Neural cell (in vitro differentiated cells): ENCODE data around the gene CD180. TPM values are rescaled to one million over a fixed set of nuclear protein-coding genes. Genes with fewer than 3 reads are reported as not detected.

Experiments used
- H2AFZ ChIP-seq: fragments of 200-600, 300-800 bp; sonication (generic), shearing (Covaris generic); 2 replicates; pipeline ENCODE4 v1.6.0; 2014; ENCODE audit warnings: low read depth, mild to moderate bottlenecking, antibody characterized with exemption, low read length, moderate library complexity
- H3F3A ChIP-seq: fragments of 200-600 bp; shearing (Covaris generic); 2 replicates; pipeline ENCODE4 v1.6.1; 2016; ENCODE audit warnings: mild to moderate bottlenecking, moderate library complexity, mixed read lengths, antibody characterized with exemption, low read length; ENCODE audit not compliant: insufficient read depth, poor library complexity, severe bottlenecking
- H3K27ac ChIP-seq: fragments of 200-600, 300-800 bp; sonication (generic), shearing (Covaris generic); 2 replicates; pipeline ENCODE4 v1.5.1; 2014; ENCODE audit warnings: mild to moderate bottlenecking, low read length, moderate library complexity
- H3K27me3 ChIP-seq: fragments of 300-800, 200-600 bp; sonication (generic), shearing (Covaris generic); 2 replicates; pipeline ENCODE4 v1.6.0; 2014; ENCODE audit warnings: mild to moderate bottlenecking, low read depth, low read length, moderate library complexity; ENCODE audit not compliant: insufficient read depth
- H3K36me3 ChIP-seq: fragments of 300-800, 200-600 bp; sonication (generic), shearing (Covaris generic); 2 replicates; pipeline ENCODE4 v1.5.1; 2014; ENCODE audit warnings: mild to moderate bottlenecking, antibody characterized with exemption, low read length, moderate library complexity; ENCODE audit not compliant: insufficient read depth
- H3K4me2 ChIP-seq: fragments of 300-800, 200-600 bp; sonication (generic), shearing (Covaris generic); 2 replicates; pipeline ENCODE4 v1.6.0; 2014; ENCODE audit warnings: mild to moderate bottlenecking, low read length
- H3K4me3 ChIP-seq: fragments of 300-800, 200-600 bp; sonication (generic), shearing (Covaris generic); 2 replicates; pipeline ENCODE4 v1.5.1; 2014; ENCODE audit warnings: mild to moderate bottlenecking, low read length, moderate library complexity
- H3K79me2 ChIP-seq: fragments of 200-600 bp; shearing (Covaris generic); replicated peaks from 2 replicates; pipeline ENCODE4 v1.6.0; 2014; ENCODE audit warnings: mild to moderate bottlenecking, low read length, moderate library complexity; ENCODE audit not compliant: insufficient read depth
- H3K9ac ChIP-seq: fragments of 300-800, 200-600 bp; sonication (generic), shearing (Covaris generic); 2 replicates; pipeline ENCODE4 v1.6.1; 2016; ENCODE audit warnings: mild to moderate bottlenecking, low read length, mixed read lengths
- H3K9me2 ChIP-seq: fragments of 200-600 bp; shearing (Covaris generic); 2 replicates; pipeline ENCODE4 v1.6.1; 2016; ENCODE audit warnings: mild to moderate bottlenecking, low read length, mixed read lengths; ENCODE audit not compliant: insufficient read depth
- H3K9me3 ChIP-seq: fragments of 200-600, 300-800 bp; sonication (generic), shearing (Covaris generic); 2 replicates; pipeline ENCODE4 v1.6.1; 2016; ENCODE audit warnings: mild to moderate bottlenecking, mixed run types, low read length, moderate library complexity, mixed read lengths
- H4K20me1 ChIP-seq: fragments of 200-600 bp; shearing (Covaris generic); 2 replicates; pipeline ENCODE4 v1.6.1; 2016; ENCODE audit warnings: mild to moderate bottlenecking, mixed run types; ENCODE audit not compliant: insufficient read depth
- EP300 ChIP-seq: fragments of 450-650 bp; conservative IDR thresholded peaks from 2 replicates; pipeline ENCODE4 v1.6.1; 2014; ENCODE audit warnings: antibody characterized with exemption, mild to moderate bottlenecking, moderate library complexity; ENCODE audit not compliant: poor library complexity, severe bottlenecking
- EZH2 ChIP-seq: fragments of 200-600, 300-800 bp; shearing (Covaris generic), sonication (generic); IDR thresholded peaks from 2 replicates; pipeline ENCODE4 v1.6.1; 2014; ENCODE audit warnings: antibody characterized with exemption, low read length, borderline replicate concordance, mild to moderate bottlenecking; ENCODE audit not compliant: insufficient read depth, poor library complexity, severe bottlenecking
- MXI1 ChIP-seq: fragments of 450-650 bp; conservative IDR thresholded peaks from 2 replicates; pipeline ENCODE4 v1.6.1; 2014; ENCODE audit warnings: antibody characterized with exemption, mild to moderate bottlenecking; ENCODE audit not compliant: poor library complexity, severe bottlenecking
- POLR2AphosphoS5 ChIP-seq: IDR thresholded peaks from 2 replicates; pipeline ENCODE4 v1.6.1; 2012
- RAD21 ChIP-seq: fragments of 450-650 bp; conservative IDR thresholded peaks from 2 replicates; pipeline ENCODE4 v1.6.1; 2014; ENCODE audit warnings: antibody characterized with exemption, mild to moderate bottlenecking, moderate library complexity
- SMC3 ChIP-seq: fragments of 450-650 bp; conservative IDR thresholded peaks from 2 replicates; pipeline ENCODE4 v1.6.1; 2014; ENCODE audit warnings: antibody characterized with exemption, mild to moderate bottlenecking, moderate library complexity; ENCODE audit not compliant: poor library complexity
- TAF1 ChIP-seq: IDR thresholded peaks from 2 replicates; pipeline ENCODE4 v1.6.1; 2012; ENCODE audit warnings: low read depth
- polyA plus RNA-seq: library from polyadenylated mRNA; depleted of rRNA; stranded (reverse); fragments of >200 nt; gene quantifications from 2 replicates; pipeline ENCODE4 v1.2.3, GENCODE V29; 2014
- TF ChIP-seq, protein P1 (sequence below): IDR thresholded peaks from 2 replicates; pipeline ENCODE4 v1.6.1; 2012; ENCODE audit warnings: borderline replicate concordance
- TF ChIP-seq, protein P2 (sequence below): fragments of 450-650 bp; IDR thresholded peaks from 2 replicates; pipeline ENCODE4 v1.5.1; 2014; ENCODE audit warnings: antibody characterized with exemption, mild to moderate bottlenecking, moderate library complexity; ENCODE audit not compliant: poor library complexity, severe bottlenecking

Gene CD180
- polyA plus RNA-seq, 1 donor from 2014 or later: not detected

DNA sequence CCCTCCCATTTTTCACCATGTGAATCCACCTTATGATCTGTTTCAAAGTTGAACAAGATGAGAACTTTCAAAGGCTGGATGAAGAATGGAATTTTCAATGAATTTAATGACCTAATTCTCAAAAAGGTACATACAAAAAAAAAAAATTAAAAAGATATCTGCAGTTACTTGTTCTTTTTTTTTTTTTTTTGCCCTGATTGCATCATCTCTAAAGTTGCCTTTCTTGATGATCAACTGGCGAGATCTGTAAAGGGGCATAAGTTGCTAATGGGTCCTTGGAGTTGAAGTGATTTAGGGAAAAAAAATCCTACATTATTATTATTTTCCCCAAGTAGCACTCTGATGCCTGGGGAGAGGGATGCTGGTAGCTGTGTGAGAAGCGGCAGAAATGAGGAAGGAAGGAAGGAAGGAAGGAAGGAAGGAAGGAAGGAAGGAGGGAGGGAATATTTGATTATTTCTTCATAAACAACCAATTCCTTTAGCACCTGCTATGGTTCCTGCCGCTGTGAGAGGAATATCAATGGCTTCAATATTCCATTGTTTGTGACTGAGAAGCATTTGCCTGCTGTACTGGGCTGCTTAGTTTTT is 48.8 kb upstream of the CD180 start:
- TF ChIP-seq EP300: no peak
- TF ChIP-seq SMC3: no peak
- no peak for TF ChIP-seq EZH2
- TF ChIP-seq, protein P1, sequence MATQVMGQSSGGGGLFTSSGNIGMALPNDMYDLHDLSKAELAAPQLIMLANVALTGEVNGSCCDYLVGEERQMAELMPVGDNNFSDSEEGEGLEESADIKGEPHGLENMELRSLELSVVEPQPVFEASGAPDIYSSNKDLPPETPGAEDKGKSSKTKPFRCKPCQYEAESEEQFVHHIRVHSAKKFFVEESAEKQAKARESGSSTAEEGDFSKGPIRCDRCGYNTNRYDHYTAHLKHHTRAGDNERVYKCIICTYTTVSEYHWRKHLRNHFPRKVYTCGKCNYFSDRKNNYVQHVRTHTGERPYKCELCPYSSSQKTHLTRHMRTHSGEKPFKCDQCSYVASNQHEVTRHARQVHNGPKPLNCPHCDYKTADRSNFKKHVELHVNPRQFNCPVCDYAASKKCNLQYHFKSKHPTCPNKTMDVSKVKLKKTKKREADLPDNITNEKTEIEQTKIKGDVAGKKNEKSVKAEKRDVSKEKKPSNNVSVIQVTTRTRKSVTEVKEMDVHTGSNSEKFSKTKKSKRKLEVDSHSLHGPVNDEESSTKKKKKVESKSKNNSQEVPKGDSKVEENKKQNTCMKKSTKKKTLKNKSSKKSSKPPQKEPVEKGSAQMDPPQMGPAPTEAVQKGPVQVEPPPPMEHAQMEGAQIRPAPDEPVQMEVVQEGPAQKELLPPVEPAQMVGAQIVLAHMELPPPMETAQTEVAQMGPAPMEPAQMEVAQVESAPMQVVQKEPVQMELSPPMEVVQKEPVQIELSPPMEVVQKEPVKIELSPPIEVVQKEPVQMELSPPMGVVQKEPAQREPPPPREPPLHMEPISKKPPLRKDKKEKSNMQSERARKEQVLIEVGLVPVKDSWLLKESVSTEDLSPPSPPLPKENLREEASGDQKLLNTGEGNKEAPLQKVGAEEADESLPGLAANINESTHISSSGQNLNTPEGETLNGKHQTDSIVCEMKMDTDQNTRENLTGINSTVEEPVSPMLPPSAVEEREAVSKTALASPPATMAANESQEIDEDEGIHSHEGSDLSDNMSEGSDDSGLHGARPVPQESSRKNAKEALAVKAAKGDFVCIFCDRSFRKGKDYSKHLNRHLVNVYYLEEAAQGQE: no peak
- TF ChIP-seq, protein P2, sequence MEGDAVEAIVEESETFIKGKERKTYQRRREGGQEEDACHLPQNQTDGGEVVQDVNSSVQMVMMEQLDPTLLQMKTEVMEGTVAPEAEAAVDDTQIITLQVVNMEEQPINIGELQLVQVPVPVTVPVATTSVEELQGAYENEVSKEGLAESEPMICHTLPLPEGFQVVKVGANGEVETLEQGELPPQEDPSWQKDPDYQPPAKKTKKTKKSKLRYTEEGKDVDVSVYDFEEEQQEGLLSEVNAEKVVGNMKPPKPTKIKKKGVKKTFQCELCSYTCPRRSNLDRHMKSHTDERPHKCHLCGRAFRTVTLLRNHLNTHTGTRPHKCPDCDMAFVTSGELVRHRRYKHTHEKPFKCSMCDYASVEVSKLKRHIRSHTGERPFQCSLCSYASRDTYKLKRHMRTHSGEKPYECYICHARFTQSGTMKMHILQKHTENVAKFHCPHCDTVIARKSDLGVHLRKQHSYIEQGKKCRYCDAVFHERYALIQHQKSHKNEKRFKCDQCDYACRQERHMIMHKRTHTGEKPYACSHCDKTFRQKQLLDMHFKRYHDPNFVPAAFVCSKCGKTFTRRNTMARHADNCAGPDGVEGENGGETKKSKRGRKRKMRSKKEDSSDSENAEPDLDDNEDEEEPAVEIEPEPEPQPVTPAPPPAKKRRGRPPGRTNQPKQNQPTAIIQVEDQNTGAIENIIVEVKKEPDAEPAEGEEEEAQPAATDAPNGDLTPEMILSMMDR: no peak
- no peak for TF ChIP-seq POLR2AphosphoS5
- no peak for TF ChIP-seq RAD21
- TF ChIP-seq MXI1: no peak
- TF ChIP-seq TAF1: no peak
- Histone ChIP-seq H2AFZ (no peak overlapping the region), H3K4me2 (no peak overlapping the region), H3K27ac (no peak overlapping the region), H4K20me1 (no peaks in the 10 kb centered on the region), H3K9me2 (no peaks in the 10 kb centered on the region), H3K27me3 (no peaks in the 10 kb centered on the region), H3K9ac (no peak overlapping the region), H3K79me2 (no peaks in the 10 kb centered on the region), H3K9me3 (no peaks in the 10 kb centered on the region), H3K36me3 (no peaks in the 10 kb centered on the region), H3F3A (no peaks in the 10 kb centered on the region), H3K4me3 (no peak overlapping the region)

GRCh38 chr5:67244345-67244793 is 47.8 kb upstream of the CD180 start:
- no peak overlapping the region for H3K27ac ChIP-seq
- no peak overlapping the region for H3K9ac ChIP-seq
- H2AFZ ChIP-seq: no peak overlapping the region
- H3K79me2 ChIP-seq: no peaks in the 10 kb centered on the region
- no peak overlapping the region for H3K4me2 ChIP-seq
- TF ChIP-seq SMC3 (no peak), POLR2AphosphoS5 (no peak), MXI1 (no peak), EP300 (no peak), RAD21 (no peak), TAF1 (no peak), EZH2 (no peak)
- TF ChIP-seq, protein P2: no peak
- TF ChIP-seq, protein P1: no peak
- no peaks in the 10 kb centered on the region for H3K27me3 ChIP-seq
- H3K9me3 ChIP-seq: no peaks in the 10 kb centered on the region
- H3F3A ChIP-seq: no peaks in the 10 kb centered on the region
- no peaks in the 10 kb centered on the region for H4K20me1 ChIP-seq
- H3K36me3 ChIP-seq: no peaks in the 10 kb centered on the region
- H3K9me2 ChIP-seq: no peaks in the 10 kb centered on the region
- no peak overlapping the region for H3K4me3 ChIP-seq
